Superior temporal gyrus (tissue), 1 donor: ENCODE measurements around the gene SHC3.
"Not testable (repeated sequence)": the region's sequence is repeated elsewhere in the genome, so short reads cannot be mapped to it uniquely, and the experiment has no call there.

Experiments
- DNase-seq: peaks from one replicate; pipeline ENCODE4 v3.0.0-alpha.2; 2016; ENCODE audit errors: extremely low spot score

The SHC3 gene

GRCh38 chr9:89177944-89178829, at the start of gene SHC3:
TSS of gene SHC3 (minus strand) at chr9:89178818. CDS start at chr9:89178460, 358 bp downstream.
- DNase-seq, result no peak

GRCh38 chr9:89225991-89226471, 47.4 kb upstream of the SHC3 start:
- no peak for DNase-seq

- no peak for DNase-seq
These were observed 47.0 kb upstream of the SHC3 start for GRCh38 chr9:89225587-89225986.

- no peak for DNase-seq
These were observed 46.4 kb upstream of the SHC3 start for GRCh38 chr9:89225036-89225435.

GRCh38 chr9:89224633-89225032, 46.0 kb upstream of the SHC3 start:
- DNase-seq, result no peak

- no peak for DNase-seq
These were observed 44.9 kb upstream of the SHC3 start for GRCh38 chr9:89223396-89223977.

GRCh38 chr9:89219637-89220036, 41.0 kb upstream of the SHC3 start:
- DNase-seq, result no peak

- DNase-seq, result peak; percentile 58
These were observed 39.7 kb upstream of the SHC3 start for GRCh38 chr9:89218040-89218928.

GRCh38 chr9:89215342-89215741, 36.7 kb upstream of the SHC3 start:
- DNase-seq, result no peak

- peak; percentile 26 for DNase-seq
These were observed 34.8 kb upstream of the SHC3 start for GRCh38 chr9:89213396-89213880.

GRCh38 chr9:89212171-89212570, 33.6 kb upstream of the SHC3 start:
- DNase-seq, result no peak

- not testable (repeated sequence) for DNase-seq
These were observed 30.7 kb upstream of the SHC3 start for GRCh38 chr9:89209311-89209710.

- DNase-seq, result no peak
These were observed 28.4 kb upstream of the SHC3 start for GRCh38 chr9:89207026-89207425.

GRCh38 chr9:89204801-89205200, 26.2 kb upstream of the SHC3 start:
- DNase-seq, result no peak

- DNase-seq, result no peak
These were observed 16.6 kb upstream of the SHC3 start for GRCh38 chr9:89195131-89195797.

- no peak for DNase-seq
These were observed 16.0 kb upstream of the SHC3 start for GRCh38 chr9:89194421-89195130.

GRCh38 chr9:89191004-89191403, 12.4 kb upstream of the SHC3 start:
- DNase-seq, result no peak

- no peak for DNase-seq
These were observed 10.6 kb upstream of the SHC3 start for GRCh38 chr9:89189215-89189614.

GRCh38 chr9:89187950-89188349, 9.3 kb upstream of the SHC3 start:
- no peak for DNase-seq

- no peak for DNase-seq
These were observed 8.9 kb upstream of the SHC3 start for GRCh38 chr9:89187541-89187940.

GRCh38 chr9:89186960-89187359, 8.3 kb upstream of the SHC3 start:
- no peak for DNase-seq
